Ascending aorta (tissue), 2 donors: ENCODE data around the gene AGAP1. TPM values are rescaled to one million over a fixed set of nuclear protein-coding genes. Genes with fewer than 3 reads are reported as not detected.

Experiments
- DNase-seq, 2 donors: peaks; one replicate each; pipeline ENCODE4 v3.0.0-alpha.2; 2019; ENCODE audit warnings: low spot score in 2 of 2
- H3K27ac ChIP-seq, 2 donors: fragments of 200-600 bp; sonication (generic); one replicate each; pipeline ENCODE4 v1.5.1; 2016 to 2017; ENCODE audit warnings: mild to moderate bottlenecking in 1 of 2
- H3K27me3 ChIP-seq: fragments of 200-600 bp; sonication (generic); one replicate; pipeline ENCODE4 v1.5.1; 2017
- H3K36me3 ChIP-seq, 2 donors: fragments of 200-600 bp; sonication (generic); one replicate each; pipeline ENCODE4 v1.5.1; 2016
- H3K4me1 ChIP-seq, 2 donors: fragments of 200-600 bp; sonication (generic); one replicate each; pipeline ENCODE4 v1.5.1; 2016 to 2017; ENCODE audit warnings: mild to moderate bottlenecking in 1 of 2
- H3K4me3 ChIP-seq, 2 donors: fragments of 200-600 bp; sonication (generic); one replicate each; pipeline ENCODE4 v1.5.1; 2016 to 2017; ENCODE audit warnings: mild to moderate bottlenecking in 1 of 2
- H3K9me3 ChIP-seq, 2 donors: fragments of 200-600 bp; sonication (generic); one replicate each; pipeline ENCODE4 v1.5.1; 2016
- CTCF ChIP-seq, 3 experiments: fragments of 200-600 bp in 2 of 3; fragments of 450-650 bp in 1 of 3; sonication (generic) in 2 of 3; IDR thresholded peaks; one replicate each; pipeline ENCODE4 v1.5.1; 2016 to 2019; ENCODE audit warnings: antibody characterized with exemption in 3 of 3, mild to moderate bottlenecking in 1 of 3, moderate library complexity in 1 of 3
- intact Hi-C: fragments of 100-400 bp; cut with DNase I; formaldehyde crosslinking; loops from one replicate; pipeline ENCODE4 v1.15.1; 2023
- total RNA-seq: library from RNA; depleted of rRNA; stranded (reverse); fragments of >200 nt; gene quantifications from one replicate; pipeline ENCODE4 v1.1.0, GENCODE V29; 2016

Gene AGAP1
- total RNA-seq, 1 donor from 2014 or later, result 19.7 TPM

- Histone ChIP-seq H3K27ac (no peak overlapping the region), H3K4me1 (no peaks in the 10 kb centered on the region), H3K36me3 (no peaks in the 10 kb centered on the region), H3K9me3 (no peaks in the 10 kb centered on the region), H3K27me3 (no peaks in the 10 kb centered on the region), H3K4me3 (no peak overlapping the region)
- no peak for DNase-seq
- intact Hi-C loops, result no loop called here
- TF ChIP-seq CTCF (IDR thresholded peaks at IDR 0.05), result no peak
These were observed 494.6 kb downstream of the AGAP1 start for GRCh38 chr2:235988271-235989015.

- TF ChIP-seq CTCF (IDR thresholded peaks at IDR 0.05), result no peak
- Histone ChIP-seq H3K9me3 (no peaks in the 10 kb centered on the region), H3K4me1 (no peaks in the 10 kb centered on the region), H3K27me3 (no peaks in the 10 kb centered on the region), H3K27ac (no peak overlapping the region), H3K4me3 (no peak overlapping the region), H3K36me3 (no peaks in the 10 kb centered on the region)
- no peak for DNase-seq
- intact Hi-C loops, result no loop called here
These were observed 495.7 kb downstream of the AGAP1 start for GRCh38 chr2:235989591-235989990.

- H3K9me3 ChIP-seq, result no peaks in the 10 kb centered on the region
- TF ChIP-seq CTCF (IDR thresholded peaks at IDR 0.05), result no peak
- H3K4me1 ChIP-seq, result no peaks in the 10 kb centered on the region
- DNase-seq, result no peak
- no peak overlapping the region for H3K27ac ChIP-seq
- intact Hi-C loops, result no loop called here
- no peak overlapping the region for H3K4me3 ChIP-seq
- H3K36me3 ChIP-seq, result no peaks in the 10 kb centered on the region
- H3K27me3 ChIP-seq, result no peaks in the 10 kb centered on the region
These were observed 496.5 kb downstream of the AGAP1 start for GRCh38 chr2:235990344-235990743.

- H3K4me1 ChIP-seq, result no peaks in the 10 kb centered on the region
- no peak for TF ChIP-seq CTCF (IDR thresholded peaks at IDR 0.05)
- no peak overlapping the region for H3K27ac ChIP-seq
- intact Hi-C loops, result no loop called here
- DNase-seq, result no peak
- no peaks in the 10 kb centered on the region for H3K9me3 ChIP-seq
- no peak overlapping the region for H3K4me3 ChIP-seq
- H3K27me3 ChIP-seq, result no peaks in the 10 kb centered on the region
- H3K36me3 ChIP-seq, result no peaks in the 10 kb centered on the region
These were observed 498.2 kb downstream of the AGAP1 start for GRCh38 chr2:235992024-235992423.

GRCh38 chr2:235996419-235996818 lies 502.6 kb downstream of the AGAP1 start:
- H3K9me3 ChIP-seq, result no peaks in the 10 kb centered on the region
- no peaks in the 10 kb centered on the region for H3K36me3 ChIP-seq
- H3K27ac ChIP-seq, result no peak overlapping the region
- no peak for DNase-seq
- intact Hi-C loops, result no loop called here
- TF ChIP-seq CTCF (IDR thresholded peaks at IDR 0.05), result no peak
- H3K4me1 ChIP-seq, result no peaks in the 10 kb centered on the region
- H3K4me3 ChIP-seq, result no peak overlapping the region
- no peaks in the 10 kb centered on the region for H3K27me3 ChIP-seq

GRCh38 chr2:235999011-235999410 lies 505.2 kb downstream of the AGAP1 start:
- no peaks in the 10 kb centered on the region for H3K27me3 ChIP-seq
- DNase-seq, result no peak
- intact Hi-C loops, result no loop called here
- no peak overlapping the region for H3K4me3 ChIP-seq
- H3K4me1 ChIP-seq, result no peaks in the 10 kb centered on the region
- TF ChIP-seq CTCF (IDR thresholded peaks at IDR 0.05), result no peak
- H3K27ac ChIP-seq, result no peak overlapping the region
- H3K9me3 ChIP-seq, result no peaks in the 10 kb centered on the region
- no peaks in the 10 kb centered on the region for H3K36me3 ChIP-seq
